HTERT RPE-1 (cell line): ENCODE data around the gene DGUOK.
"Not testable (repeated sequence)": the region's sequence is repeated elsewhere in the genome, so short reads cannot be mapped to it uniquely, and the experiment has no call there.

Experiments used
- in situ Hi-C: fragments of 300-500 bp; cut with MboI; formaldehyde crosslinking; loops from 4 replicates; pipeline ENCODE4 v1.14.3; 2020; ENCODE audit warnings: low sequenced_read_pairs

DGUOK gene

DNA sequence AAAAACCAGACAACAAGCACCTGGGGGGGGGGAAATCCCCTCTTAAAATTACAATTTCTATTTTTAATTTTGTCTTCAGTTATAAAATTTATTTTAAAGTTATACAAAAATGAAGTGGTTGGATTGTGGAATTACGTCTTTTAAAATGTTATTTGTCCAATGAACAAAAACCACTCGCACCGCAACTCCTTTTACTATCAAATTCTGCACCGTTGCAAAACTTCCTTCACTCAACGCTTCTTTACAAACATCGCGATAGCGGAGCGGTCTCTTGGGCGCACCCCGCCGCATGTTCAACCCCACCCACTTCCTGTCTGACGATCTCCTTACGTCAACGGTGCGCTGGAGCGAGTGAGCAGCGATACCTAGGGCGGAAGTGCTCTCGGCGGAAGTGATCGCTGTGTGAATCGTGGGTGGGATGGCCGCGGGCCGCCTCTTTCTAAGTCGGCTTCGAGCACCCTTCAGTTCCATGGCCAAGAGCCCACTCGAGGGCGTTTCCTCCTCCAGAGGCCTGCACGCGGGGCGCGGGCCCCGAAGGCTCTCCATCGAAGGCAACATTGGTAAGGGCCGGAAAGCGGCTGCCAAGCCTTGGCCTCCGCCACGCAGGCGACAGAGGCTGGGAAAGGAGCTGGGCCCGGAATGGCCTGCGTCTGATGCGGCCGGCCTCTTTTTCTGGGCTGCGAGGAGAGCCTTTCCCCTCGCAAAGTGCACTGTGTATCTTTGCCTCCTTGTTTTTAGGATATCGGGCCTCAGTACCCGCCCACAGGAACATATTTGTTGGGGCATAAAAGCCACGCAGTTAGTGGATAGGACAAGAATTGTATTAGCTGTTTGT, at the start of gene DGUOK:
TSS of gene DGUOK (plus strand) at position 388 of the 835 bp plus-strand sequence. CDS start at position 419, 31 bp downstream.
- in situ Hi-C loops: no loop called here

DNA sequence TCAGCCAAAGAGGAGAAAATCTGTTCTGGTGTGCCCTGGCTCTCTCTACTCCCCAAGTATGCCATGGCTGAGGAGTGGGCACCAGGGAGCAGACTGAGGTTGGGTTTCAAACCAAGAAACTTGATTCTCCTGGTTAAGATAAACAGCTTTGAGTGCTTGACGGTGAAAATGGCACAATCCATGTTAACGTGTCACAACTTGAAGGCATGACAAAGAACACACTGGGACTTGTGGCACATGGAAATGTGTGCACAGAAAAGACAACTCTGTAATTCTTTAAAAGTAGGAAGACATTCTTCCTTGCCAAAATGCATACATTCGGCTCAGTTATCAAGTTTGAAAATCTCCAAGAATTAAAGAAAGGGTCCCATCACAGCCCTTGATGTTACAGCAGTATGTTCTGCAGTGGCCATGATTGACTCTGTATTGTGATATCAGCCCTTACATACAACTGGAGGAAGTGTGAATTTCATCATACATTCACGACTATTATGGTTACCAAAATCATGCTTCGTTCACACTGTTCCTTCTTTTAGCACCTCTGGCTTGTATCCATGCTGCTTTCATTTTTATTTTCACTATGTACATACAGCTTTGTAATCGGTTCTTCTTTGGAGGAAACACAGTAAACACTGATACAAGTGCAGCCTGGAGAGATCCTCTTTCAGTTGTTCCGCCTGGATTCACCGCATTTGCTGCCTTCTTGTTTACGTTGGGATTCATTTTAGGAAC, 49.4 kb upstream of the DGUOK start:
- in situ Hi-C loops: no loop called here

DNA sequence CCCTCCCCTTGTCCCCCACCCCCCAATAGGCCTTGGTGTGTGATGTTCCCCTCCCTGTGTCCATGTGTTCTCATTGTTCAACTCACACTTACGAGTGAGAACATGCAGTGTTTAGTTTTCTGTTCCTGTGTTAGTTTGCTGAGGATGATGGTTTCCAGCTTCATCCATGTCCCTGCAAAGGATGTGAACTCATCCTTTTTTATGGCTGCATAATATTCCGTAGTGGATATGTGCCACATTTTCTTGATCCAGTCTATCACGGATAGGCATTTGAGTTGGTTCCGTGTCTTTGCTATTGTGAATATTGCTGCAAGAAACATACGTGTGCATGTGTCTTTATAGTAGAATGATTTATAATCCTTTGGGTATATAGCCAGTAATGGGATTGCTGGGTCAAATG, 48.7 kb upstream of the DGUOK start:
- in situ Hi-C loops: not testable (repeated sequence)

DNA sequence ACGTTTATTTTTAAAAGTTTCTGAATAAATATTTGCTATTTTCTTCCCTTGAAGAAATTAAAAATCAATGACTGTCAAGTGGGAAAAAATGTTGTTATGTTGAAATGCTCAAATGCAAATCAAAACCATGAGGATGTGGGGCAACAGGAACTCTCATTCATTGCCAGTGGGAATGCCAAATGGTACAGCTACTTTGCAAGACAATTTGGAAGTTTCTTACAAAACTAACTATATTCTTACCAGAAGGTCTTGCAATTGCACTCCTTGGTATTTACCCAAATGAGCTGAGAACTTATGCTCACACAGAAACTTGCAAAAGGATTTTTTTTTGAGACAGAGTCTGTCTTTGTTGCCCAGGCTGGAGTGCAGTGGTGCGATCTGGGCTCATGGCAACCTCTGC, 41.3 kb upstream of the DGUOK start:
- in situ Hi-C loops: no loop called here

DNA sequence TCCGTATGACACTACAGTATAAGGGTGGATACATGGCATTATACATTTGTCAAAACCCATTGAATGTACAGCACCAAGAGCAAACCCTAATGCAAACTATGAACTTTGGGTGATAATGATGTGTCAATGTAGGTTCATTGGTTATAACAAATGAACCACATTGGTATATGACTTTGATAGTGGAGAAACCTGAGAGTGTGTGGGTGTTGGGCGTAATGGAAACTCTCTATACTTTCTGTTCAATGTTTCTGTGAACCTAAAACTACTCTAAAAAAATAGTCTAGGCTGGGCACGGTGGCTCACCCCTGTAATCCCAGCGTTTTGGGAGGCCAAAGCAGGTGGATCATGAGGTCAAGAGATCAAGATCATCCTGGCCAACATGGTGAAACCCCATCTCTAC, 40.3 kb upstream of the DGUOK start:
- in situ Hi-C loops: no loop called here

DNA sequence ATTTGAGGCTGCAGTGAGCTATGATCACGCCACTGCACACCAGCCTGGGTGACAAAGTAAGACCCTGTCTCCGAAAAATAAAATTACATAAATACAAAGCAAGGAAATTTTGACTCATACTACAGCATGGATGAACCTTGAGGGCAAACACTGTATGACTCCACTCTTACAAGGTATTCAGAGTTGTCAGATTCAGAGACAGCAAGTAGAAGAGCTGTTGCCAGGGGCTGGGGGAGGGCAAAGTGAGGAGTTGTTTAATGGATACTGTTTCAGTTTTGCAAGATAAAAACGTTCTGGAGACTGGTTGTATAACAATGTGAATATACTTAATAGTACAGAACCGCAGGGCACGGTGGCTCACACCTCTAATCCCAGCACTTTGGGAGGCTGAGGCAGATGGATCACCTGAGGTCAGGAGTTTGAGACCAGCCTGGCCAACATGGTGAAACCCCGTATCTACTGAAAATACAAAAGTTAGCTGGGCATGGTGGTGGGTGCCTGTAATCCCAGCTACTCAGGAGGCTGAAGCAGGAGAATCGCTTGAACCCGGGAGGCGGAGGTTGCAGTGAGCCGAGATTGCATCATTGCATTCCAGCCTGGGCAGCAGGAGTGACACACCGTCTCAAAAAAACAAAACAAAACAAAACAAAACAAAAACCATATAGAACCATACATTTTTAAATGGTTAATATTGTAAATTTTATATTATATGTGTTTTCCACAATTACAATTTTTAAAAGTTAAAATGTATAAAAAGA, 38.9 kb upstream of the DGUOK start:
- in situ Hi-C loops: not testable (repeated sequence)

DNA sequence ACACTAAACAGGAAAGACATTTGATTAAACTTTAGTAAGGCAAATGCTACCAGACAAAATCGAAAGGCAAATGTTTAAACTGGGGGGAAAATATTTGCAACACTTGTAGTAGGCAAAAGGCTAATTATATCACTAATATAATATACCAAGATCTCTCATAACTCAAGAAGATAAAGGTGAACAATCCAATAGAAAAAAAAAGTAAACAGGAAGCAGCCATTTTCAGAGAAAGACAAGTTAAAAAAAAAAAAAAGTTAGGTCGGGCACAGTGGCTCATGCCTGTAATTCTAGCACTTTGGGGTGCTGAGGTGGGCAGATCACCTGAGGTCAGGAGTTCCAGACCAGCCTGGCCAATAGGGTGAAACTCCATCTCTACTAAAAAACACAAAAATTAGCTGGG, 38.3 kb upstream of the DGUOK start:
- in situ Hi-C loops: no loop called here

DNA sequence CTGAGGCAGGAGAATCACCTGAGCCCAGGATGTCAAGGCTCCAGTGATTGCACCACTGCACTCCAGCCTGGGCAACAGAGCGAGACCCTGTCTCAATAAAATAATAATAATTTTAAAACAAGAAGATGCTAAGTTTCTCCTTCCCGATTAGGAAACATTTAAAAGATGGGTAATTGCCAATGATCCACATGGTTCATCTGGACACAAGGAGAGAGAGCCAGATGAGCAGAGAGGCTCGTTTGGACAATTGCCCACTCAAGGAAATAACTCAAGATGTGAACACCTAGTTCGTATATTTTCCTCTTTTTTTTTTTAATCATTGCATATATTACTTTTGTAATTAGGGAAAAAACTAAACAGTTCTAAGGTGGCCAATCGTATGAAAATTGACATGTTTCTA, 37.5 kb upstream of the DGUOK start:
- in situ Hi-C loops: no loop called here

DNA sequence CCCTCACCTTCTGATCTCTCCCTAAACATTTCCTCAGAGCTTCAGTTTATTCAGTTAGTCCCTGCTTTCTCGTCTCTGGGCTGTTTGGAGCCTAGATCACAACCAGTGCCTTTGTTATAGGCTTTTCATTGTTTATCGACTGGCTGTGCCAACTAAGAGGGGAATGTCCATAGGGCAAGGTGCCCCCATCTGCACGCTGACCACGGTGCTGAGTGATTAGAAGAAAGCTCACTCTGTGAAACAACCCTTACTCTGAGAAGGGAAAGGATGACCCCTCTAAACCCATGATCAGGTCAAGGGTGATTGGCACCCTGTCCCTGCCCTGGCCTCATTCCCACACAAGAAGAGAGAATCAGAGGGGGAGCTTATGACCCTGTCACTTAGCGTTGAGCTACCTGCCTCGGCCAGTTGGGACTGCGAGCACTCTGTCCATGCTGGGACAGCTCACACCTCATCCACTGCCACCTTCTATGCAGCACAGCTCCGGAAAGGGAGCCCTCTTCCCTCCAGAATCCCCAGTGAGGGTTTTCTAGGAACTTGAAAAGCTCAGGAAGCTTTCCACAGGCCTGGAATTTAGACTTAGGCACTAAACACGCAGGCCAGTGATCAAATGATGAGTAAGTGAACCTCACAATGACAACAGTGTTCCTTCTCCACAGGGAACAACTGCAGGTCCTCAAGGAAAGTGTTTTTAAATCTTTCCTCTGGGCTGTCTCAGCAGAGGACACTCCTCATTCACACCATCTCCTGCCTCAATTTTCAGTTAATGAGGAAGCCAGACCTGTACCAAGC, 36.2 kb upstream of the DGUOK start:
- in situ Hi-C loops: no loop called here

DNA sequence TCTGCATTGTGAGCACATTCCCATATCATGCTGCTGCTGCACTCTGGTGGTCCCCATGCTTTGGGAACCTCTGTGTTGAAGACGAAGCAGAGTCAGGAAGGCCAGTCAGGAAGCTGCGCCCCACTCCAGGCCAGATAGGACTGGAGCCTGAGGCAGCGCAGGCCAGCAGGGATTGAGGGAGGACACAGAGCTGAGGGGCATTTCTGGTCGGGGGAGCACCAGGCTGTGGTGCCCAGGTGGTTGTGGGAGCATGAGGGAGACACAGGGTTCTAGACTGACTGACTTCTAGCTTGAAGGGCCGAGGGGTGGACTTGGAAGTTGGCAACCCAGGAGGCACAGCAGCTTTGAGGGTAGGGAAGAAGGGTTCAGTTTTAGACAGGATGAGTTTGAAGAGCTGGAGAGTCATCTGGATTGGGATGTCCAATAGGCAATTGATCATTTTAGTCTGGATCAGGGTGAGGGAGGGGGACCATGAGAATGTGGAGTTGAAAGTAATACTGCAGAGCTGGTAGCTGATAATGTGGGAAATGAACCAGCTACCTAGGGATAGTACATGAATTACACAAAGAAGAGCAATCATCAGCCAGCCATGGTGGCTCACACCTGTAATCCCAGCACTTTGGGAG, 35.3 kb upstream of the DGUOK start:
- in situ Hi-C loops: no loop called here

DNA sequence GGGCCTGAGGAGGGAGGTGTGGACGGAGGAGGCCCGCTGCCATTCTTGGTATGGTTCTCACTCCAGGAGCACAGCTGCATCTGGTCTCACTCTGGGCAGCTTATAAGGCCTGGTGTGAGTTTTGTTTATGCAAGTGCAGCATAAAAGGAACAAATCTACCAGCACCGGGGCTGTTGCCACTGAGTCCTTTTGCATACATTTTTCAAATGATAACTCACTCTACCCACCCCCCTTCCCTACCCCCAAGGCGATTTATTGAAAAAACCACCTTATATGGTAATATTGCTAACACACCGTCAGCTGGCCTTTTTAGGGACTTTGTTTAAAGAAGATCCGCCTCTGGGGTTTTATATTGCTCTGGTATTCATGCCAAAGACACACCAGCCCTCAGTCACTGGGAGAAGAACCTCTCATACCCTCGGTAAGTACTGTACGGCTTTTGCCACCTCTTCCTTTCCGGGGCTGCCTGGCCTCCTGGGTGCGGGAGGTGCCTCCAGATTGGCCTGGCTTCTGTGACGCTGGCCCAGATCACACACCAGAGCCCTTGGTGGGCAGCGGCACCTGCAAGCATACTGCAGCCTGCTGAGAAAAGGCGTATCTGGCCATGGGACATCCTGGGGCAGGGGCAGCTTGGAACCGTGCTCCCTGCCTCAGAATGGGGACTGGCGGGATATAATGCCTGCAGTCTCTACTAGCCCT, 33.9 kb upstream of the DGUOK start, which contains the start of gene ACTG2:
TSS of gene ACTG2 (plus strand) at position 378 of the 699 bp plus-strand sequence. CDS start 8,304 bp downstream, outside the sequence.
- in situ Hi-C loops: no loop called here

DNA sequence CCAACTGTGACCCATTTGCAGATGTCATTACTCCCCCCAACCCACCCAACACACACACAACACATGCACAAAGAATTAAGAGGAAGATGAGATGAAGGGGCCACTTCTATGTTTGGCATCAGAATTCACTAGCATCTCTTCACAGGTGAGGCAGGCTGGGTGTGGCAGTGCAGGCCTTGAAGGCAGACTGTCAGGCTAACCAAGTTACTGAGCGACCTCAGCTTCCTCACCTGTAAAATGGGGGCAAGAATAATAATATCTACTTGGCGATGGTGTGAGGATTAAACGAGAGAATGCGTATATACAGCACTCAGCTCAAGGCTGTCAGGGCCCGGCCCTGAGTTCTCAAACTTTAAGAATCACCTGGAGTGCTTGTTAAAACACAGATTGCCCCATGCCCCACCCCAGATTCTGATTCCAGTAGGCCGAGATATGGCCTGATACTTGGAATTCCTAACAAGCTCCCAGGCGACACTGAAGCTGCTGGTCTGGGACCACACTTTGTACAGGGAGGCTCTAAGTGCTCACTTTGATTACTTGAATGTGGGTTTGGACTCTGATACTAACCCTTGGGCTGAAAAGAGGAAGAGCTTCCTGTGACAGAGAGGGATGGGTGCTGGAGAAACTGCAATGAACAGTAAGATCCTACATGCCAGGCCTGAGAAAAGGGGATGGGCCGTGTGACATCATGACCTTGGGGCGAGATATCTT, 32.8 kb upstream of the DGUOK start:
- in situ Hi-C loops: no loop called here

DNA sequence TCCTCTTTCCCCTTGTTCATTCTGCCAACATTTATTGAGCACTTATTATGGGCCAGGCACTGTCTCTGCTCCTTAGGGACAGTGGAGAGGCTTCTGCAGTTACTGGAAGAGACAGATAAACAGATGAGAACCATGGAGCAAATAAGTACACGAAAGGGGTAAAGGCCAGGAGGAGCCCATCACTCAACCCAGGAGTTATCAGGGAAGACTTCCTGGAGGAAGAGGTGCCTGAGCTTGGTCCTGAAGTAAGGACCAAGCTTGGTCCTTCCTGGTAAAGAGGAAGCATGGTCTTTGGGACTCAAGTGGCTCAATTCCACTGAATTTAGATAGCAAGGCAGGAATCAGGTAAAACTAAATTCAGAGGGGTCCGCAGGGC, 32.2 kb upstream of the DGUOK start:
- in situ Hi-C loops: no loop called here

DNA sequence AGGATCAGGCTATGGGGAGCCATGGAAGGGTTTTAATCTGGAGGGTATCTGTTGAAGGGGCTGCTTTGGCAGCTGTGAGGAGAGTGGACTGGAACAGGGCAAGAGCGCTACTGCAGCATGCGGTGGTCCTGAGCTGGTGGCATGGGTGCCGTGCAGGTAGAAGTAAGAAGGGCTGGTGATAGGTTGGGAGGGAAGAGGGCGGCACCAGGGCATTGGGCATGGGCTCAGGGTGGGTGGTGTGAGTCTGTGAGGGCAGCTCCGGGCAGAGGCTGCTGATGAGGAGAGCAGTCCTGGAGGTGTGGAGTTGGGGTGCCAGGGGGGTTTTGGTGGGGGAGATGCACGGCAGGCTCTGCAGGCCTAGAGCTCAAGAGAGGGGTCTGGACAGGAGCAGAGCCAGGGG, 31.8 kb upstream of the DGUOK start:
- in situ Hi-C loops: no loop called here

DNA sequence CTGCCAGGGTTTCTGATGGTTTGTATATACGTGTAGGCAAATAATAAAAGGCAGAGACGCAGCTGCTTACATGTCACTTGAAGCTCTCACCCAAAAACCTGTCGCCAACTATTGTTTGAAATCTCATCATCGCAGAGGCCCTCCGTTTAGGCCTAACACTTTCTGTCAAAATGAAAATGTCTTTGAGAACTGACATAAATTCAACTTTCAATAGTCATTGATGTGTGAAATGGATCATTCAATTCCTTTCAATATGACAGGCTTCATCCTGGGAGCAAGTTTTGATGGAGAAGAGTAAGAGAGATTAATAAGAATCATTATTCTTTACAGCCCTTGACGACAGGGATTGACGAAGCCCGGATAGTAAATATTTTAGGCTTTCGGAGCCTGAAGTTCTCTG, 31.2 kb upstream of the DGUOK start:
- in situ Hi-C loops: no loop called here

DNA sequence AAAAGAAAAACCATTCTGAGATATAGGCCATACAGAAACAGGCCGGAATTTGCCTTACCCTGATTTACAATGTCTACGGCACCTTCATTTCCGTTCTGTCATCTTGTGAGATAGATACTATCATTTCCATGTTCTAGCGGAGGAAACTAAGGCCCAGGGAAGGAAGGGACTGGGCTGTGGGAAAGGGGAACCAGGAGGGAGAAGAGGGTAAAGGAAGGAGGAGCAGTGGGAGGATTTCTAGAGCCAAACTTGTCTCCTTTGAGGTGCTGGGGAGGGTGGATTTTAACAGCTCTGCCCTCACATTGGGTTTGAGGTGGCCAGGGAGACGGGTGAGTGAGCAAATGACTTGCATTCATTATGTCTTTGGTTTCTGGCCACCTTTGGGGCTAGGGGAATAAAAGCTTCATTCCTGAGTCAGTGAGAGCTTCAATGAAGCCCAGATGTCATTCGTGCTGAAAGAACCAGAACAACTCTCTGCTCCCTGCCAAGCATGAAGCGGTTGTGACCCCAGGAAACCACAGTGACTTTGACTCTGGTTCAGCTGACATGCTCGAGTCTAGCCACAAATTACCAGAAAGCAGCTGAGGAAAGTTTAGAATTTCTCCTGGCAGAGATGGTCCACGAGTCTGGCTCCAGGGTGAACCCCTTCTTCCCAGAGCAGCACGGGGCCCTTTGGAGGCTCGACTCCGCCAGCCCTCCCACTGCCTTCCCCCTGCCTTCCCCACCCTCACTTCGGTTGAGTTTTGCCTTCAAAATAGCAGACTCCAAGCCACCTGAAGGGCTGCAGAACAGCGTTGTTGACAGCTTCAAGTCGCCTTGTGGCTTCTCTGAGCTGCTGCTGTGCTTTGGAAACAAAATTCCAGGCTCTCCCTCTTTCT, 30.1 kb upstream of the DGUOK start:
- in situ Hi-C loops: no loop called here

DNA sequence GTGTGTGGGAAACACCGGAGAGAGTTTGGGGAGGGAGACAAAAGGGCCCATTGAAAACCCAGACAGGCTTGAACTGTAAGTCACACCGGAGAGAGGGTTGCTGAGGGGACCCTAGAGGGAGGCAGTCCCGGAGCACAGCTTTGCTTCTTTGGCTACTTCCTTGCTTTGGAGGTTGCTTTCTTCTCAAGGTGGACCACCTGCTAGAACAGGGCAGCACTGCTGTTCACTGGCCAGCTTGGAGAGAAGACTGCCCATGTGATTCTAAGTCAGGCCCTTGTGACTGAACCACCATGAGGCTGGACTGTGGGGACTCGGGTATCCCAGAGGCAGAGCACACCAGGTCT, 29.5 kb upstream of the DGUOK start:
- in situ Hi-C loops: no loop called here

DNA sequence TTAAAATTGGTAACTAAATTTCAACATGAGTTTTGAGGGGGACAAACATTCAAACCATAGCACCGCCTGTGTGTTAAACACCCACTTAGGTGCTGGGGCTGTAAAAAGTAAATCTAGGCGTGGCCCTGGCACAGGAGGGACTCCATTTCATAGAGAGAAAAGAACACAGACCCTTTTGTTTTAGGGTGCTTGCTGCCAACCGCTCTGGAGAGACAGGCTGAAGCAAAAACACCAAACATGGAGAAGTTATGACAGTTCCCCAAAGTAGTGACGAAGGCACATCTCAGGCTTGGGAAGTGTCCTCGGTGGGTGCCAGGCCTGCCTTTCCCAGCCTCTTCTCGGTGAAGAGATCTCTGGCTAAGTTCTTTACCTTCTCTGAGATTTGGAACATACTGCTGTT, 28.7 kb upstream of the DGUOK start:
- in situ Hi-C loops: no loop called here
